ENCODE data around the gene UQCRHL. TPM values are rescaled to one million over a fixed set of nuclear protein-coding genes. Genes with fewer than 3 reads are reported as not detected.
"Not testable (repeated sequence)": the region's sequence is repeated elsewhere in the genome, so short reads cannot be mapped to it uniquely, and the experiment has no call there.

Gene UQCRHL
- total RNA-seq, 1 donor from 2014 or later: 3.5 TPM

- Mint-ChIP-seq H3K4me1 (peaks cover 35% of the 10 kb centered on the region), H3K27me3 (ENCODE audit: low read depth) (no peaks in the 10 kb centered on the region)
Observed at GRCh38 chr1:15847100-15847892, 39.8 kb upstream of the UQCRHL start, which contains the start of gene SPEN. Gene SPEN (plus strand): TSS chr1:15847707. CDS start chr1:15848068, 361 bp downstream.

GRCh38 chr1:15846056-15846455 lies 38.6 kb upstream of the UQCRHL start:
- Mint-ChIP-seq H3K4me1 (peaks cover 24% of the 10 kb centered on the region), H3K27ac (peak overlapping the region; percentile 96), H3K4me3 (peak overlapping the region; percentile 89)
- not testable (repeated sequence) for DNase-seq (ENCODE audit: low spot score in 2 of 2, unreplicated experiment in 2 of 2); H3K27me3 Mint-ChIP-seq (ENCODE audit: low read depth); H3K9me3 Mint-ChIP-seq; H3K36me3 Mint-ChIP-seq

More at GRCh38 chr1:15847100-15847892, 39.8 kb upstream of the UQCRHL start, which contains the start of gene SPEN:
- no peak for TF ChIP-seq CTCF (IDR thresholded peaks at IDR 0.05; ENCODE audit: unreplicated experiment)
- peak; percentile 98 to 100 for DNase-seq (ENCODE audit: low spot score in 2 of 2, unreplicated experiment in 2 of 2)
- H3K27ac Mint-ChIP-seq: peak within 1 kb of the TSS; percentile 99
- H3K36me3 Mint-ChIP-seq: no peaks in the 10 kb centered on the region
- H3K4me3 Mint-ChIP-seq: peak within 1 kb of the TSS; percentile 97
- no peaks in the 10 kb centered on the region for H3K9me3 Mint-ChIP-seq

GRCh38 chr1:15843826-15844572 lies 36.5 kb upstream of the UQCRHL start:
- no peaks in the 10 kb centered on the region for H3K36me3 Mint-ChIP-seq
- H3K4me3 Mint-ChIP-seq: no peak overlapping the region
- no peaks in the 10 kb centered on the region for H3K9me3 Mint-ChIP-seq
- H3K27me3 Mint-ChIP-seq (ENCODE audit: low read depth): no peaks in the 10 kb centered on the region
- H3K4me1 Mint-ChIP-seq: peaks cover 13% of the 10 kb centered on the region
- DNase-seq (ENCODE audit: low spot score in 2 of 2, unreplicated experiment in 2 of 2): no peak
- peak overlapping the region; percentile 66 for H3K27ac Mint-ChIP-seq
- TF ChIP-seq CTCF (IDR thresholded peaks at IDR 0.05; ENCODE audit: unreplicated experiment): no peak

GRCh38 chr1:15838721-15839120 lies 31.3 kb upstream of the UQCRHL start:
- no peak for DNase-seq (ENCODE audit: low spot score in 2 of 2, unreplicated experiment in 2 of 2)

GRCh38 chr1:15837931-15838330 lies 30.5 kb upstream of the UQCRHL start:
- H3K9me3 Mint-ChIP-seq: no peaks in the 10 kb centered on the region

More at GRCh38 chr1:15838721-15839120, 31.3 kb upstream of the UQCRHL start:
- Mint-ChIP-seq H3K9me3 (no peaks in the 10 kb centered on the region), H3K27me3 (ENCODE audit: low read depth) (no peaks in the 10 kb centered on the region), H3K27ac (no peak overlapping the region), H3K36me3 (no peaks in the 10 kb centered on the region), H3K4me1 (peaks cover 10% of the 10 kb centered on the region), H3K4me3 (no peak overlapping the region)
- no peak for TF ChIP-seq CTCF (IDR thresholded peaks at IDR 0.05; ENCODE audit: unreplicated experiment)

More at GRCh38 chr1:15837931-15838330, 30.5 kb upstream of the UQCRHL start:
- Mint-ChIP-seq H3K27ac (peak overlapping the region; percentile 16), H3K4me3 (no peak overlapping the region), H3K4me1 (peaks cover 13% of the 10 kb centered on the region), H3K36me3 (no peaks in the 10 kb centered on the region), H3K27me3 (ENCODE audit: low read depth) (no peaks in the 10 kb centered on the region)
- DNase-seq (ENCODE audit: low spot score in 2 of 2, unreplicated experiment in 2 of 2): no peak
- no peak for TF ChIP-seq CTCF (IDR thresholded peaks at IDR 0.05; ENCODE audit: unreplicated experiment)
